Lung (tissue), 12 donors: ENCODE measurements around the gene ADAP1. TPM values are rescaled to one million over a fixed set of nuclear protein-coding genes. Genes with fewer than 3 reads are reported as not detected.
A peak's percentile ranks its signal among the peaks of the same experiment; 100 is the strongest.

Experiments
- ATAC-seq: fragments of 200-7000 bp; cut with Tn5 transposase; one replicate; pipeline ENCODE4 v1.9.1; 2020; ENCODE audit warnings: moderate number of reproducible peaks; ENCODE audit not compliant: insufficient read depth, low FRiP score
- DNase-seq, 3 donors: peaks; one replicate each; pipeline ENCODE4 v3.0.0-alpha.2; 2013 to 2017
- H3K27ac ChIP-seq, 2 donors: one replicate each; pipeline ENCODE4 v1.5.1; 2013; ENCODE audit warnings: mild to moderate bottlenecking in 2 of 2, moderate library complexity in 2 of 2, control low read depth in 1 of 2, inconsistent platforms in 1 of 2, low read depth in 1 of 2, low read length in 1 of 2
- H3K27me3 ChIP-seq, 3 donors: one replicate each; pipeline ENCODE4 v1.5.1; 2013; ENCODE audit warnings: low read length in 2 of 3; ENCODE audit not compliant: control insufficient read depth in 3 of 3, insufficient read depth in 3 of 3
- H3K36me3 ChIP-seq, 4 donors: one replicate each; pipeline ENCODE4 v1.5.1; 2013; ENCODE audit warnings: low read length in 4 of 4, mild to moderate bottlenecking in 1 of 4, moderate library complexity in 1 of 4; ENCODE audit not compliant: control insufficient read depth in 4 of 4, insufficient read depth in 4 of 4
- H3K4me1 ChIP-seq, 5 donors: one replicate each; pipeline ENCODE4 v1.5.1; 2013; ENCODE audit warnings: low read length in 5 of 5, mild to moderate bottlenecking in 2 of 5, moderate library complexity in 1 of 5; ENCODE audit not compliant: control insufficient read depth in 5 of 5, insufficient read depth in 5 of 5
- H3K4me3 ChIP-seq: one replicate; pipeline ENCODE4 v1.5.1; 2013; ENCODE audit warnings: mild to moderate bottlenecking, control low read depth, moderate library complexity
- H3K9ac ChIP-seq, 2 donors: one replicate each; pipeline ENCODE4 v1.5.1; 2013; ENCODE audit warnings: low read length in 2 of 2, control low read depth in 1 of 2; ENCODE audit not compliant: insufficient read depth in 1 of 2
- H3K9me3 ChIP-seq, 4 donors: one replicate each; pipeline ENCODE4 v1.5.1; 2013; ENCODE audit warnings: low read length in 3 of 4, mild to moderate bottlenecking in 1 of 4, moderate library complexity in 1 of 4; ENCODE audit not compliant: control insufficient read depth in 4 of 4, insufficient read depth in 3 of 4
- CTCF ChIP-seq: IDR thresholded peaks from 2 replicates; pipeline ENCODE4 v1.5.1; 2012; ENCODE audit warnings: mild to moderate bottlenecking; ENCODE audit errors: control extremely low read depth, extremely low read depth
- WGBS, 2 donors: extraction: QIAGEN DNeasy Blood & Tissue Kit; methylation state at CpG; one replicate each; pipeline ENCODE4 v1.1.7; 2013; 5-methylcytosine and 5-hydroxymethylcytosine counted together
- polyA plus RNA-seq, 2 donors: library from polyadenylated mRNA; stranded (reverse); fragments of 200-250 nt; gene quantifications; one replicate each; pipeline ENCODE4 v1.2.1, GENCODE V29; 2013
- total RNA-seq, 2 donors: library from RNA; depleted of rRNA in 1 of 2; stranded (reverse); fragments of >200 nt in 1 of 2; gene quantifications; one replicate each; pipeline ENCODE4 v1.2.1, GENCODE V29; 2014 to 2021
- donor health status: control.
- donor health status: control.
- donor health status: Bipolar disorder and iron deficiency.
- donor health status: healthy.
- donor health status: DM: yes; HTN: yes; CAD: no.

The ADAP1 gene
- total and polyA plus RNA-seq, 4 donors: 11.5 to 39.0 (median 32.6) TPM

GRCh38 chr7:929311-929711, 25.2 kb downstream of the ADAP1 start:
- DNase-seq (no peak), ATAC-seq (no peak)
- no peak for TF ChIP-seq CTCF
- no peak overlapping the region for H3K4me3 ChIP-seq
- H3K27ac ChIP-seq: no peak overlapping the region
- WGBS, 2 donors: 90 to 92% methylated on average over 14 of the region's 14 CpGs
- no peak overlapping the region for H3K9ac ChIP-seq
- H3K9me3 ChIP-seq: no peaks in the 10 kb centered on the region
- H3K27me3 ChIP-seq: no peaks in the 10 kb centered on the region
- H3K4me1 ChIP-seq: peaks cover 0 to 3% (median 0%) of the 10 kb centered on the region in 5 donors
- H3K36me3 ChIP-seq: peaks cover 0 to 2% (median 0%) of the 10 kb centered on the region in 4 donors

- no peak for ATAC-seq
- WGBS, 2 donors: 77 to 79% methylated on average over 21 of the region's 21 CpGs
- Histone ChIP-seq H3K4me3 (no peak overlapping the region), H3K9ac (no peak overlapping the region), H3K36me3 (no peaks in the 10 kb centered on the region), H3K27me3 (no peaks in the 10 kb centered on the region), H3K9me3 (no peaks in the 10 kb centered on the region), H3K27ac (no peak overlapping the region), H3K4me1 (peaks cover 0 to 11% (median 3%) of the 10 kb centered on the region in 5 donors)
- DNase-seq: no peak
- TF ChIP-seq CTCF: no peak
These were observed 27.3 kb downstream of the ADAP1 start for GRCh38 chr7:927031-927671.

GRCh38 chr7:926061-927030, 28.1 kb downstream of the ADAP1 start:
- H3K4me1 ChIP-seq: peaks cover 0 to 18% (median 3%) of the 10 kb centered on the region in 5 donors
- ATAC-seq: no peak

More at GRCh38 chr7:926061-927030, 28.1 kb downstream of the ADAP1 start:
- Histone ChIP-seq H3K9me3 (no peaks in the 10 kb centered on the region), H3K27ac (no peak overlapping the region), H3K4me3 (no peak overlapping the region), H3K36me3 (no peaks in the 10 kb centered on the region), H3K9ac (no peak overlapping the region), H3K27me3 (no peaks in the 10 kb centered on the region)
- DNase-seq: peak in 1 of 3 donors; percentile 43
- 82 to 84% methylated on average over 42 to 47 of the region's 47 CpGs for WGBS, 2 donors
- no peak for TF ChIP-seq CTCF
